ENCODE measurements around the gene GRIA4.

DNA sequence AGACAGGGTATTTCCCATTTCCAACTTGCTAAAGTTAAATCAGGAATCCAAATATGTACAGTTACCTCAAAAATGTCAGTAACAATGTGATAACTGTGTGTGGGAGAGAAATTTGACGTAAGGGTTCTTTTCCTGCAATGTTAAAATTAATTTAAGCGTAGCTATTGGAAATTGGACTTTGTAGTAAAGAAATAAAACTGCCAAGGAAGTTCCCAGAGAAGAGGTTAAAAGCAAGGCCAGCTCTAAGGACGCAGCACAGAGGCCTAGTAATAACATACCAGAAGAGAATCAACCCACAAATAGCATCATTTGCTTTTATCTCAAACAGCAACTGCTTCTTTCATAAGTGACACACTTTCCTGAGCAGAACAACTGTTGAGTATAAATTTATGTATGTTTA is 36.8 kb upstream of the GRIA4 start:
- TF ChIP-seq, protein P1, sequence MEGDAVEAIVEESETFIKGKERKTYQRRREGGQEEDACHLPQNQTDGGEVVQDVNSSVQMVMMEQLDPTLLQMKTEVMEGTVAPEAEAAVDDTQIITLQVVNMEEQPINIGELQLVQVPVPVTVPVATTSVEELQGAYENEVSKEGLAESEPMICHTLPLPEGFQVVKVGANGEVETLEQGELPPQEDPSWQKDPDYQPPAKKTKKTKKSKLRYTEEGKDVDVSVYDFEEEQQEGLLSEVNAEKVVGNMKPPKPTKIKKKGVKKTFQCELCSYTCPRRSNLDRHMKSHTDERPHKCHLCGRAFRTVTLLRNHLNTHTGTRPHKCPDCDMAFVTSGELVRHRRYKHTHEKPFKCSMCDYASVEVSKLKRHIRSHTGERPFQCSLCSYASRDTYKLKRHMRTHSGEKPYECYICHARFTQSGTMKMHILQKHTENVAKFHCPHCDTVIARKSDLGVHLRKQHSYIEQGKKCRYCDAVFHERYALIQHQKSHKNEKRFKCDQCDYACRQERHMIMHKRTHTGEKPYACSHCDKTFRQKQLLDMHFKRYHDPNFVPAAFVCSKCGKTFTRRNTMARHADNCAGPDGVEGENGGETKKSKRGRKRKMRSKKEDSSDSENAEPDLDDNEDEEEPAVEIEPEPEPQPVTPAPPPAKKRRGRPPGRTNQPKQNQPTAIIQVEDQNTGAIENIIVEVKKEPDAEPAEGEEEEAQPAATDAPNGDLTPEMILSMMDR (IDR thresholded peaks at IDR 0.05), result no peak
- TF ChIP-seq EZH2 (IDR thresholded peaks at IDR 0.05; ENCODE audit: borderline replicate concordance, insufficient read depth, low read depth, low read length, poor library complexity, severe bottlenecking), result no peak

All from B cell (primary cell).